MM.1S (cell line): ENCODE data around the gene DOK1.

ENCODE experiments used
- CTCF ChIP-seq: fragments of 300-600 bp; sonication (generic); IDR thresholded peaks from 2 replicates; pipeline ENCODE4 v1.5.1; 2016; ENCODE audit warnings: antibody characterized with exemption, low read length, mixed read lengths
- EZH2 ChIP-seq: fragments of 300-600 bp; sonication (generic); optimal IDR thresholded peaks from 2 replicates; pipeline ENCODE3; 2017; ENCODE audit warnings: low read depth, mild to moderate bottlenecking, antibody characterized with exemption, low read length, mixed read lengths

GRCh38 chr2:74533464-74533863 lies 21.1 kb upstream of the DOK1 start:
- TF ChIP-seq CTCF (no peak), EZH2 (no peak)
